HCT116 (cell line): ENCODE measurements around the gene SCARB1.

ENCODE experiments used
- EZH2 ChIP-seq: fragments of 200-600 bp; sonication (generic); IDR thresholded peaks from 2 replicates; pipeline ENCODE4 v1.6.1; 2017; ENCODE audit warnings: antibody characterized with exemption, mixed run types
- EZH2phosphoT487 ChIP-seq: fragments of 200-600 bp; IDR thresholded peaks from 2 replicates; pipeline ENCODE4 v1.6.1; 2018; ENCODE audit warnings: antibody characterized with exemption, borderline replicate concordance
- POLR2A ChIP-seq: IDR thresholded peaks from 2 replicates; pipeline ENCODE4 v1.7.0; 2011; ENCODE audit warnings: borderline replicate concordance; ENCODE audit not compliant: insufficient read depth, insufficient read length; ENCODE audit errors: extremely low read depth
- POLR2AphosphoS5 ChIP-seq: IDR thresholded peaks from 2 replicates; pipeline ENCODE4 v1.6.1; 2011; ENCODE audit warnings: mild to moderate bottlenecking, low read depth, low read length, moderate library complexity
- REST ChIP-seq: IDR thresholded peaks from 2 replicates; pipeline ENCODE4 v1.6.1; 2012; ENCODE audit warnings: low read depth
- YY1 ChIP-seq: IDR thresholded peaks from 2 replicates; pipeline ENCODE4 v1.6.1; 2011; ENCODE audit warnings: low read length, low read depth, moderate library complexity, mild to moderate bottlenecking; ENCODE audit not compliant: insufficient replicate concordance; ENCODE audit errors: extremely low read depth
- ZBTB33 ChIP-seq: IDR thresholded peaks from 2 replicates; pipeline ENCODE4 v1.6.1; 2011; ENCODE audit warnings: mild to moderate bottlenecking, low read length, moderate library complexity; ENCODE audit not compliant: insufficient replicate concordance; ENCODE audit errors: extremely low read depth
- ZNF274 ChIP-seq: fragments of 200-500 bp; sonication (Bioruptor generic); IDR thresholded peaks from 2 replicates; pipeline ENCODE4 v1.6.1; 2014; ENCODE audit warnings: mild to moderate bottlenecking, low read depth, low read length, inconsistent platforms
- TF ChIP-seq, protein P1 (sequence below), 3 experiments: fragments of 200-600 bp in 1 of 3; sonication (generic) in 1 of 3; IDR thresholded peaks in 2 of 3; conservative IDR thresholded peaks in 1 of 3; 2 replicates each; pipeline ENCODE4 v1.5.1; 2012 to 2017; ENCODE audit warnings: low read depth in 2 of 3, low read length in 2 of 3, antibody characterized with exemption in 1 of 3, borderline replicate concordance in 1 of 3, control low read depth in 1 of 3, mild to moderate bottlenecking in 1 of 3, mixed read lengths in 1 of 3, mixed run types in 1 of 3, moderate library complexity in 1 of 3; ENCODE audit not compliant: insufficient read depth in 1 of 3
- TF ChIP-seq, protein P2 (sequence below): IDR thresholded peaks from 2 replicates; pipeline ENCODE4 v1.6.1; 2012

- TF ChIP-seq, protein P1, sequence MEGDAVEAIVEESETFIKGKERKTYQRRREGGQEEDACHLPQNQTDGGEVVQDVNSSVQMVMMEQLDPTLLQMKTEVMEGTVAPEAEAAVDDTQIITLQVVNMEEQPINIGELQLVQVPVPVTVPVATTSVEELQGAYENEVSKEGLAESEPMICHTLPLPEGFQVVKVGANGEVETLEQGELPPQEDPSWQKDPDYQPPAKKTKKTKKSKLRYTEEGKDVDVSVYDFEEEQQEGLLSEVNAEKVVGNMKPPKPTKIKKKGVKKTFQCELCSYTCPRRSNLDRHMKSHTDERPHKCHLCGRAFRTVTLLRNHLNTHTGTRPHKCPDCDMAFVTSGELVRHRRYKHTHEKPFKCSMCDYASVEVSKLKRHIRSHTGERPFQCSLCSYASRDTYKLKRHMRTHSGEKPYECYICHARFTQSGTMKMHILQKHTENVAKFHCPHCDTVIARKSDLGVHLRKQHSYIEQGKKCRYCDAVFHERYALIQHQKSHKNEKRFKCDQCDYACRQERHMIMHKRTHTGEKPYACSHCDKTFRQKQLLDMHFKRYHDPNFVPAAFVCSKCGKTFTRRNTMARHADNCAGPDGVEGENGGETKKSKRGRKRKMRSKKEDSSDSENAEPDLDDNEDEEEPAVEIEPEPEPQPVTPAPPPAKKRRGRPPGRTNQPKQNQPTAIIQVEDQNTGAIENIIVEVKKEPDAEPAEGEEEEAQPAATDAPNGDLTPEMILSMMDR (IDR thresholded peaks at IDR 0.05 in 2 of 3, conservative IDR thresholded peaks at IDR 0.05 in 1 of 3; ENCODE audit: borderline replicate concordance in 1 of 3, insufficient read depth in 1 of 3, low read depth in 2 of 3, low read length in 2 of 3), result no peak
- TF ChIP-seq POLR2A (no peak), POLR2AphosphoS5 (no peak), ZBTB33 (no peak), YY1 (no peak), EZH2phosphoT487 (no peak), EZH2 (no peak), REST (no peak), ZNF274 (no peak)
- TF ChIP-seq, protein P2, sequence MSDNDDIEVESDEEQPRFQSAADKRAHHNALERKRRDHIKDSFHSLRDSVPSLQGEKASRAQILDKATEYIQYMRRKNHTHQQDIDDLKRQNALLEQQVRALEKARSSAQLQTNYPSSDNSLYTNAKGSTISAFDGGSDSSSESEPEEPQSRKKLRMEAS, result no peak
These were observed 111.0 kb downstream of the SCARB1 start for GRCh38 chr12:124752437-124753227.
